HEK293 (cell line): ENCODE measurements around the gene PACS1.

ENCODE experiments used
- CTCF ChIA-PET: fragments of 350-600 bp; formaldehyde crosslinking; extraction: SDS; loops from one replicate; lab custom pipeline; 2021; ENCODE audit warnings: antibody characterized with exemption; lab: Yijun Ruan, JAX
- POLR2A ChIA-PET: fragments of 300-600 bp; formaldehyde crosslinking; extraction: SDS; loops from one replicate; lab custom pipeline; 2020; ENCODE audit warnings: antibody characterized with exemption, inconsistent platforms; lab: Yijun Ruan, JAX
- H3K27ac ChIP-seq: fragments of 200-500 bp; sonication (Bioruptor generic); 2 replicates; pipeline ENCODE4 v1.5.1; 2014; ENCODE audit warnings: low read depth, low read length, control low read depth, inconsistent platforms; ENCODE audit errors: extremely low read depth
- H3K36me3 ChIP-seq, 2 experiments: fragments of 200-500 bp in 1 of 2; sonication (Bioruptor generic) in 1 of 2; 1 replicate in 1 of 2; 2 replicates in 1 of 2; pipeline ENCODE4 v1.5.1; 2014 to 2017; ENCODE audit warnings: inconsistent platforms in 2 of 2, low read length in 2 of 2; ENCODE audit not compliant: control insufficient read depth in 2 of 2, insufficient read depth in 1 of 2
- H3K4me1 ChIP-seq: fragments of 200-500 bp; sonication (Bioruptor generic); 2 replicates; pipeline ENCODE4 v1.5.1; 2014; ENCODE audit warnings: mild to moderate bottlenecking, low read length, inconsistent platforms; ENCODE audit not compliant: control insufficient read depth, insufficient read depth
- H3K4me3 ChIP-seq: 2 replicates; pipeline ENCODE4 v1.5.1; 2011; ENCODE audit warnings: low read depth, mild to moderate bottlenecking, control low read depth, low read length, moderate library complexity
- H3K9me3 ChIP-seq: fragments of 200-500 bp; sonication (Bioruptor generic); 2 replicates; pipeline ENCODE4 v1.5.1; 2014; ENCODE audit warnings: low read depth, low read length, inconsistent platforms; ENCODE audit not compliant: control insufficient read depth, insufficient read depth
- EGR2 ChIP-seq: fragments of 450-650 bp; formaldehyde crosslinking; IDR thresholded peaks from 2 replicates; pipeline ENCODE4 v1.5.1; 2016; ENCODE audit warnings: low read depth, missing biosample characterization, missing genetic modification characterization
- KLF1 ChIP-seq: fragments of 450-650 bp; formaldehyde crosslinking; IDR thresholded peaks from 2 replicates; pipeline ENCODE4 v1.5.1; 2016; ENCODE audit warnings: missing biosample characterization, missing genetic modification characterization
- SALL2 ChIP-seq: fragments of 450-650 bp; formaldehyde crosslinking; IDR thresholded peaks from 2 replicates; pipeline ENCODE4 v1.5.0; 2017; ENCODE audit warnings: missing biosample characterization, mild to moderate bottlenecking, missing genetic modification characterization, borderline replicate concordance
- SCRT2 ChIP-seq: fragments of 450-650 bp; formaldehyde crosslinking; IDR thresholded peaks from 2 replicates; pipeline ENCODE4 v1.5.1; 2016; ENCODE audit warnings: missing biosample characterization, missing genetic modification characterization
- TCF7L2 ChIP-seq: IDR thresholded peaks from 2 replicates; pipeline ENCODE4 v1.6.1; 2011; ENCODE audit warnings: low read depth, mild to moderate bottlenecking, inconsistent platforms, low read length, moderate library complexity, borderline replicate concordance
- WT1 ChIP-seq: fragments of 450-650 bp; formaldehyde crosslinking; IDR thresholded peaks from 2 replicates; pipeline ENCODE4 v1.5.1; 2016; ENCODE audit warnings: missing biosample characterization, missing genetic modification characterization
- ZBTB1 ChIP-seq: fragments of 450-650 bp; formaldehyde crosslinking; IDR thresholded peaks from 2 replicates; pipeline ENCODE4 v1.5.1; 2016; ENCODE audit warnings: missing biosample characterization, missing genetic modification characterization
- ZBTB10 ChIP-seq: fragments of 450-650 bp; formaldehyde crosslinking; IDR thresholded peaks from 2 replicates; pipeline ENCODE4 v1.5.1; 2016; ENCODE audit warnings: missing biosample characterization, missing genetic modification characterization
- ZBTB21 ChIP-seq: fragments of 450-650 bp; formaldehyde crosslinking; IDR thresholded peaks from 2 replicates; pipeline ENCODE4 v1.5.1; 2017; ENCODE audit warnings: missing biosample characterization, missing genetic modification characterization
- ZBTB7A ChIP-seq: fragments of 450-650 bp; formaldehyde crosslinking; IDR thresholded peaks from 2 replicates; pipeline ENCODE4 v1.5.1; 2016; ENCODE audit warnings: low read depth, missing biosample characterization, missing genetic modification characterization
- ZNF140 ChIP-seq: fragments of 450-650 bp; formaldehyde crosslinking; IDR thresholded peaks from 2 replicates; pipeline ENCODE4 v1.5.1; 2016; ENCODE audit warnings: missing biosample characterization, missing genetic modification characterization
- ZNF155 ChIP-seq: fragments of 450-650 bp; formaldehyde crosslinking; IDR thresholded peaks from 2 replicates; pipeline ENCODE4 v1.5.1; 2016; ENCODE audit warnings: missing biosample characterization, missing genetic modification characterization
- ZNF174 ChIP-seq: fragments of 450-650 bp; formaldehyde crosslinking; IDR thresholded peaks from 2 replicates; pipeline ENCODE4 v1.5.0; 2017; ENCODE audit warnings: missing biosample characterization, mild to moderate bottlenecking, missing genetic modification characterization
- ZNF202 ChIP-seq: fragments of 450-650 bp; formaldehyde crosslinking; IDR thresholded peaks from 2 replicates; pipeline ENCODE4 v1.5.1; 2016; ENCODE audit warnings: missing biosample characterization, missing genetic modification characterization, borderline replicate concordance
- ZNF239 ChIP-seq: fragments of 450-650 bp; formaldehyde crosslinking; IDR thresholded peaks from 2 replicates; pipeline ENCODE4 v1.5.1; 2016; ENCODE audit warnings: missing biosample characterization, missing genetic modification characterization
- ZNF324 ChIP-seq: fragments of 450-650 bp; formaldehyde crosslinking; IDR thresholded peaks from 2 replicates; pipeline ENCODE4 v1.5.1; 2016; ENCODE audit warnings: missing biosample characterization, missing genetic modification characterization
- ZNF37A ChIP-seq: fragments of 450-650 bp; IDR thresholded peaks from 2 replicates; pipeline ENCODE4 v1.5.1; 2018; ENCODE audit warnings: missing biosample characterization, missing genetic modification characterization
- ZNF555 ChIP-seq: fragments of 450-650 bp; formaldehyde crosslinking; conservative IDR thresholded peaks from 2 replicates; pipeline ENCODE4 v1.5.1; 2017; ENCODE audit warnings: missing biosample characterization, mild to moderate bottlenecking, missing genetic modification characterization, inconsistent platforms
- ZNF596 ChIP-seq: fragments of 450-650 bp; IDR thresholded peaks from 2 replicates; pipeline ENCODE4 v1.5.0; 2018; ENCODE audit warnings: missing biosample characterization, mild to moderate bottlenecking, missing genetic modification characterization, moderate library complexity
- ZNF610 ChIP-seq: fragments of 450-650 bp; formaldehyde crosslinking; IDR thresholded peaks from 2 replicates; pipeline ENCODE4 v1.5.1; 2016; ENCODE audit warnings: missing biosample characterization, missing genetic modification characterization, borderline replicate concordance
- ZNF776 ChIP-seq: fragments of 450-650 bp; formaldehyde crosslinking; IDR thresholded peaks from 2 replicates; pipeline ENCODE4 v1.5.0; 2017; ENCODE audit warnings: missing biosample characterization, missing genetic modification characterization, borderline replicate concordance
- ZNF792 ChIP-seq: fragments of 450-650 bp; formaldehyde crosslinking; IDR thresholded peaks from 2 replicates; pipeline ENCODE4 v1.5.1; 2016; ENCODE audit warnings: missing biosample characterization, missing genetic modification characterization
- TF ChIP-seq, protein P1 (sequence below): fragments of 450-650 bp; formaldehyde crosslinking; IDR thresholded peaks from 2 replicates; pipeline ENCODE4 v1.5.1; 2016; ENCODE audit warnings: missing biosample characterization, missing genetic modification characterization

PACS1 gene

DNA sequence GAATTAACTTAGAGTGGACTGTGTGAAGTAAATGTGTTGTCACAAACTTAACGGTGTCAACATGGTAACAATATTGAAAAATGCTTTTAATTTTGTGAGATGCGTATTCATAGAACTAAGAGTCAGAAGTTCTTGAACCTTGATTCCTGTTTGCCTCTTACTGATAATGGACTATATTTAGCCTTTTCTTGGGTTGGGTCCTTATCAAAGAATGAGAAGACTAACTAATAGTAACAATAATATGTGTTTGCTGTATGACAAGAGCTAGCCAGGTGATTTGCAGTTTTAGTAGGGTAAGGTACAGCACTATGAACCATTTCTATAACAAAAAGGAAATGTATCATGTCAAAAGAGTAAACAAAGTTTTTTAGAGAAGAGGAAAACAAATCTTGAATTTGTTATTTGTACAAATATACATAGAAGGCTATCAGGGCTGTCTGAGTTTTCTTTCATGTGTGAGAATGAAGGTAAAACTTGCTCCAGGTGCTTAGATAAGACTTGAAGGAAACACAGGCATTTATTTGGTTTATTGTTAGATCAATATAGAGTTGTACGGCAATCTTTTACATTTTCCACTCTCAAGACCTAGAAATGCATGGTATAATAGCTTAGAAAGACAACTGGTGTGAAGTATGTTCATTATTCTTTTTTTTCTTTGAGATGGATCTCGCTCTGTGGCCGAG lies 74.1 kb downstream of the PACS1 start:
- no peaks in the 10 kb centered on the region for H3K9me3 ChIP-seq
- TF ChIP-seq ZNF155: no peak
- no peak for TF ChIP-seq KLF1 (tag by site-specific recombination)
- no peak for TF ChIP-seq ZNF324
- TF ChIP-seq ZBTB21 (tag by site-specific recombination): no peak
- TF ChIP-seq ZNF776 (tag by site-specific recombination): no peak
- no peak for TF ChIP-seq ZNF596 (tag by site-specific recombination)
- no peak for TF ChIP-seq WT1 (tag by site-specific recombination)
- TF ChIP-seq TCF7L2: no peak
- no peak for TF ChIP-seq ZBTB1 (tag by site-specific recombination)
- no peak for TF ChIP-seq ZNF140
- TF ChIP-seq, all 188 proteins: peak for 0
- Histone ChIP-seq H3K4me1 (0 out of 2 replicates have a peak, but pooled peaks cover 6% of the 10 kb centered on the region), H3K36me3 (no peaks in the 10 kb centered on the region), H3K27ac (no peak overlapping the region), H3K4me3 (no peak overlapping the region)
- ChIA-PET POLR2A (no interaction called here), CTCF (no interaction called here)

GRCh38 chr11:66146074-66146473 lies 76.0 kb downstream of the PACS1 start:
- Histone ChIP-seq H3K4me3 (no peak overlapping the region), H3K27ac (no peak overlapping the region), H3K36me3 (no peaks in the 10 kb centered on the region), H3K4me1 (peaks cover 6% of the 10 kb centered on the region; the same call in 1 of the 2 replicates), H3K9me3 (no peaks in the 10 kb centered on the region)
- ChIA-PET POLR2A (no interaction called here), CTCF (interaction anchor here (0.6 to 1.1 kb wide), 3 partner anchors 11 to 1697 kb away, joined by 3 to 4 read pairs (median 4); no protein-coding TSS in a partner anchor)
- TF ChIP-seq ZNF202 (tag by site-specific recombination) (no peak), SCRT2 (tag by site-specific recombination) (no peak), ZNF239 (tag by site-specific recombination) (no peak), ZBTB10 (no peak), ZNF555 (tag by site-specific recombination) (no peak), ZNF174 (tag by site-specific recombination) (no peak), WT1 (tag by site-specific recombination) (no peak), ZNF37A (no peak), ZBTB7A (tag by site-specific recombination) (no peak)
- TF ChIP-seq, protein P1, sequence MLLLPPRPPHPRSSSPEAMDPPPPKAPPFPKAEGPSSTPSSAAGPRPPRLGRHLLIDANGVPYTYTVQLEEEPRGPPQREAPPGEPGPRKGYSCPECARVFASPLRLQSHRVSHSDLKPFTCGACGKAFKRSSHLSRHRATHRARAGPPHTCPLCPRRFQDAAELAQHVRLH: no peak

- ChIA-PET POLR2A (no interaction called here), CTCF (no interaction called here)
- Histone ChIP-seq H3K27ac (no peak overlapping the region), H3K4me1 (peaks cover 6% of the 10 kb centered on the region; the same call in 1 of the 2 replicates), H3K4me3 (no peak overlapping the region), H3K9me3 (no peaks in the 10 kb centered on the region), H3K36me3 (no peaks in the 10 kb centered on the region)
- TF ChIP-seq EGR2 (no peak), SALL2 (tag by site-specific recombination) (no peak), ZNF610 (tag by site-specific recombination) (no peak), SCRT2 (tag by site-specific recombination) (no peak), ZNF37A (no peak), ZNF792 (no peak)
Observed at GRCh38 chr11:66146940-66147339, 76.9 kb downstream of the PACS1 start.
